ENCODE measurements around the gene RNF207.
A peak's percentile ranks its signal among the peaks of the same experiment; 100 is the strongest.

Gene RNF207

DNA sequence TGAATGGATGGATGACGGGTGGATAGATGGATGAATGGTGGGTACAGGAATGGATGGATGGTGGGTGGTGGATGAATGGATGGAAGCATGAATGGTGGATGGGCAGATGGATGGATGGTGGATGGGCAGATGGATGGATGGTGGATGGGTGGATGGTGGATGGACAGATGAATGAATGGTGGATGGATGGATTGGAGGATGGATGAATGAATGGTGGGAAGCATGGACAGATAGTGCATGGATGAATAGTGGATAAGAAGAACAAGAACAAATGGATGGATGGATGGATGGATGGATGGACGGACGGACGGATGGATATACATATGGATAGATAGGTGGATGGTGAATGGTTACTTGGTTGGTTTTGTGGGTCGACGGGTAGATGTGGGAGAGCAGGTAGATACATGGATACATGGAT is 30.5 kb upstream of the RNF207 start:
- ATAC-seq: no peak

- ATAC-seq: no peak
Observed at GRCh38 chr1:6176779-6177178, 29.1 kb upstream of the RNF207 start.

DNA sequence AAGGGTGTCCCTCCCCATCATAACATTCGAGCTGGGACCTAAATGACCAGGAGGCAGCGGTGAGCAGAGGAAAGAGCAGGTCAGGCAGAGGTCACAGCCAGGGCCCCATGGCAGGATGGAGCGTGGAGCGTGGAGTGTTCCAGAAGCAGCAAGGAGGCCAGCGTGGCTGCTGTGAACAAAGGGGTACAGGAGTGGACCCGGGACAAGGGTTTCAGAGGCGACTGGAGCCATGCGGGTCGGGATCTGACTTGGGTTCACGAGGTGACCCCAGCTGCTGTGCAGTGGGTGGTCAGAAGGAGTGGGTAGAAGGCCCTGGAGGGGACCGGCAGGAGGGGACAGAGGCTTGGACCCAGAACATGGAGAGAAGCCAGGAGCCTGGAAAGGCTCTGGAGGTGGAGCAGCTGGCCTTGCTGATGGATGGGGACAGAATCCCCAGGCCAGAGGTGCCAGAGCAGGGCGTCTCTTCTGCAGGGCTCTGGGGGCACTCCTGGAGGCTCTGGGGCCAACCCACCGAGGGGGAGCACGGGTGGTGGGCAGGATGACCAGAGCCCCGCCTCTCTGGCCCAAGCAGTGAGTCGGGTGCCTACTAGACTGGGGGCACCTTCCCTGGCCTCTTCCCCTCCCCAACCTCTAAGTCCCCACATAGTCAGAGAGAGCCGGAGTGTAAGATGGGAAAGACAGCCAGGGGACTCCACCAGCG is 28.1 kb upstream of the RNF207 start:
- ATAC-seq: no peak

GRCh38 chr1:6178751-6179563 is 27.0 kb upstream of the RNF207 start:
- no peak for ATAC-seq

GRCh38 chr1:6179564-6180175 is 26.2 kb upstream of the RNF207 start:
- ATAC-seq: no peak

DNA sequence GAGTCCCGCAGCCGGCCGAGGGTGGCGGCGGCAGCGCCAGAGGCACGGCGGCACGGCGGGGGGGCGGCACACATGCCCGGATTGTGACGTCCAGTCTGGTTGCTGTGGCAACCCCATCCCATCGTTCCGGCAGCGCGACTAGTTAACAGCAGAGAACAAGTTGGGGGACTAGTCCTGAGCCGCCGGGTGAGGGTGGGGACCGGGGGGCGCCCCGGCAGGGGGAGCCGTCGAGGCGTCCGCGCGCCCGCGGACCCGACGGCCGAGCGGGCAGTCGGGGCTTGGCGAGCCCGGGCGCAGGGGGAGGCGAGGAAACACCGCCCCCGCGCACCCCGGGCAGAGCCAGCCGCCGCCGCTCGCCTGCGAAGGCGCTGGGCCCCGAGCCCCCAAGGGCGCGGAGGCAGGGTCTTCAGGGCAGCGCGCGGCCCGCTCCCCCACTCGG is 25.6 kb upstream of the RNF207 start, which contains the start of gene CHD5:
Gene CHD5, minus strand, starts transcription at position 54 of the 439 bp plus-strand sequence. CDS start 298 bp downstream, outside the sequence.
- no peak for ATAC-seq

DNA sequence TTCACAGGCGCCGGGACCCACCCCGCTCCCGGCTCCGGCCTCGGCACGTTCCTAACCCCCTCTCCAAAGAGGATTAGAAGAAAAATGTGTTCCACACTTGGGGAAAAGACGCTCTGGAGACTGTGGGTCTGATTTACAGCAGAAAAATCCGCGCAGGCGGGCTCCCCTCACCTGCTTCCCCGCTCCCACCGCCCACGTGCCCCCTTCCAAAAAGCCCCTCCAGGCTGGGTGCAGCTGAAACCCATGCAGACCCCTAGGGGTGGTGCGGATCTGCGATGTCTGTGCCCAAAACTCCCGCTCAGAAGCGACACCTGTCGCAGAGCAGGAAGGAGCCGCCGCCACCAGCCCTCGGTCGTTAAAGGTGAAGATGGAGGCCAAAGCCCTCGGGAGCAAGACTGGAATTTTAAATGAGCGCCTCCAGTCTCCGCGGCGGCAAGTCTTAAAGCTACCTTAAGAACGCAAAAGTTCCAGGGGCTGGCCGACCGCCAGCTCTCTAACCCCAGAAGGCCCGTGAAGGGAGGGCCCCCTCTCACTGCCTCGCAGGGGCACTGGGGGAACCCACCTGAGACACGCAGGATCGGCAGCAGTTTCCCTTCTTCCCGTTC is 25.1 kb upstream of the RNF207 start:
- ATAC-seq: no peak

- no peak for ATAC-seq
Observed at GRCh38 chr1:6181347-6181770, 24.6 kb upstream of the RNF207 start.

DNA sequence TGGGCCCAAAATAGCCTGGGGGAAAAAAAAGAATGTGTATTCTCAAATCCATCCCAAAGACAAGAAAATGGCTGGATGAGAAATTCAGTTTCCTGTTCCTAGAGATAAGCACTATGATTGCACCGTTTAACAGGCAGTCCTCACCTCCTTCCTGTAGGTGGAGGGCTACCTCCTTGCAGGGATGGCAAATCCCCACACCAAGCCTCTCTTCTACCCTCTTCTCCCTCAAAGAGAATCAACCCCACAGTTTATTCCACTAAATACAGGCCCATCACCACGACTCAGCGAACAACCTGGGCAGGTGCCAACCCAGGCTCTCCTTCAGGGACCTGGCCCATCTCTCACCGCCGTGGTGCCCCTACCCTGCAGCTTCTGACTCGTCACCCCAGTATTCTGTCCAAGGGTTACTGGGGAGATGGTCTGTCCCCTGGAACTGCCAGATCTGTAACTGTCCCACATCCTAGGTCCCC is 22.4 kb upstream of the RNF207 start:
- ATAC-seq: peak in 1 of 2 donors; percentile 14

- ATAC-seq: no peak
Observed at GRCh38 chr1:6184083-6184783, 21.7 kb upstream of the RNF207 start.

- ATAC-seq: no peak
Observed at GRCh38 chr1:6185151-6185550, 20.8 kb upstream of the RNF207 start.

DNA sequence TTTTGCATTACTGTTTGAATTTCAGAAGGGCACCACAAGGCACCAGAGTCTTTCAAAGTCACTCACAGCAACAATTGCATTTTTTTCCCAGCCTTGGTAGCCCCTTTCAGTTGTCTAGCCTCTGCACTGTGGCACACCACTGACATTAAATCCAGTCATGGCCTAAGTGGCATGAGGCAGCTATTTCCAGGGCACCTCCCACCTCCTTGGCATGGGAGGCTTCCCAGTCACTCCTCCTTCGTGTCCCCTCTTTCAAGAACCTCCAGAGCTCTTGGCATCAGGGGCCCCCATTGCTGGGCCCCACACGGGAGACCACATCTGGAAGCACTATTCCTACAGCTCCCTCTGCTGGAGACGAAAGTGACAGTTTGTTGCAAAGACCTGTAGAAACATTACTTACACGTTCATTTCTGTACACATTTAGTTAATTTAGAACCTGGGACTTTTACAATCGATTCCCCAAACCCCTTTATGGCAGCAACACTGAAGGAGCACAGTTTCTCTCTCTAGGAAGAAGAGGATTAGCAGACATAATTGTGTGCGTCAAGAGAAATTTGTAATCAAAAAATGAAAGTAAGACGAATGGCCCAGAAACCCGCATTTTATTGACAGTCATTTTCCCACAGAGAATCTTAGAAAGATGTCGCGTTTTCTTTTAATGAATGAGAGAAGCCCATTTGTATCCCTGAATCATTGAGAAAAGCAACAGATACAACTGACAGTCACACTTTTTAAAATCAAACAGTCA is 20.1 kb upstream of the RNF207 start:
- ATAC-seq: no peak

DNA sequence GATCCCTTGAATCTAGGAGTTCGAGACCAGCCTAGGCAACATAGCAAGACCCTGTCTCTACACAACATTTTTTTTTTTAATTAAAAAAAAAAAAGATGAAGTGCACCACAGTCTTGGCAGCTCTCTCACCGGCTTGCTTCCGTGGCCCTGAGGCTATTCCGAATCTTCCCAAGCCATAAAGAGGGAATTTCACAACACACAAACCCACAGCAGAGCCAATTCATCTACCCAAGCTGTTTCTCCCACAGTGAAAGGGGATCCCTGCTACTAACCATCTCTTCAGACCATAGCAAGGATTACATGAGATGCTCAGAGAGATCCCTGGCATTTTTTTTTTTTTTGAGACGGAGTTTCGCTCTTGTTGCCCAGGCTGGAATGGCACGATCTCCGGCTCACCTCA is 17.5 kb upstream of the RNF207 start:
- no peak for ATAC-seq

DNA sequence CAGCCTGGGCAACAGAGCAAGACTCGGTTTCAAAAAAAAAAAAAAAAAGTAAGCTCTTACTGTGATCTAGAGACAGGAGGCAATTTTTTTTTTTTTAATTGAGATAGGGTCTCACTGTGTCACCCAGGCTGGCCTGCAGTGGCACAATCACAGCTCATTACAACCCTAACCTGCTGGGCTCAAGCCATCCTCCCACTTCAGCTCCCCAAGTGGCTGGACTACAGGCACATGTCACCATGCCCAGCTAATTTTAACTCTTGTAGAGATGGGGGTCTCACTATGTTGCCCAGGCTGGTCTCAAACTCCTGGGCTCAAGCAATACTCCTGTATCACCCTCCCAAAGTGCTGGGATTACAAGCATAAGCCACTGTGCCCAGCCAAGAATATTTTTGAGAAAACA is 14.0 kb upstream of the RNF207 start:
- no peak for ATAC-seq

- ATAC-seq: no peak
Observed at GRCh38 chr1:6197746-6198427, 8.0 kb upstream of the RNF207 start.

GRCh38 chr1:6198646-6199297 is 7.1 kb upstream of the RNF207 start:
- ATAC-seq: peak; percentile 3 to 15

- peak; percentile 97 to 98 for ATAC-seq
Observed at GRCh38 chr1:6199298-6200187, 6.4 kb upstream of the RNF207 start, which contains the start of gene RPL22. Gene RPL22 (minus strand): TSS chr1:6199595. CDS start chr1:6199573, 22 bp downstream.

DNA sequence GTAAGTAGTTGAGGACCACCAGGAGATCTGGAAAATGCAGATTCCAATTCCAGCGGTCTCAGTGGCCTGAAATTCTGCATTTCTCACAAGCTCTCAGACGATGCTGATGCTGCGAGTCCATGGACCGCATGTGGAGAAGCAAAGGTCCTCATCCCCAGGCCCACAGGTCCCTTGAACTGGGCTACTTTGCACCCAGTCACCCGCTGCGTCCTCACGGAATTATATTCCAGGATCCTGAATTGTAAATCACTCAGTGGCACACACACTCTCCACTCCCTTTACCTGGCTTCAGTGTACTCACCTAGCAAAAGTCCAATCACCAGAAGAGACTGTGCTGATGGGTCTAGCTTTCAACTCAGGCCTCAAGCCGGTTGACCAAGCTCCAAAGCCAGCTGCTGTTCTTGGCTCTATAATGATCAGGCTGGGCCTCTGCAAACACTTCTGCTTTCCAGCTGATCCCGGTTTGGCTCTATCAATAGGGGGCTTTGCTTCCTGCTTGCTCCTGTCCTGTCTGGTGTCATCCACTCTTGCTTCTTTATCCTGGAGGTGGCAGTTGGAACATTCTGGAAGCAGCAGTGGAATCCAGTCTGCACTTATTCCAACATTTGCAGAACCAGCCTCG is 5.6 kb upstream of the RNF207 start:
- ATAC-seq: no peak

- no peak for ATAC-seq
Observed at GRCh38 chr1:6202256-6202655, 3.7 kb upstream of the RNF207 start.

All from activated CD4-positive, CD25-positive, alpha-beta regulatory T cell treated with anti-CD3 and anti-CD28 coated beads, Interleukin-2, amount 50 U/mL, for 24 hours (primary cell).